ENCODE results near the gene SPAG6. TPM values are rescaled to one million over a fixed set of nuclear protein-coding genes. Genes with fewer than 3 reads are reported as not detected.

The SPAG6 gene
- total and polyA plus RNA-seq, 4 donors, result 0.23 TPM; not detected in 3

DNA sequence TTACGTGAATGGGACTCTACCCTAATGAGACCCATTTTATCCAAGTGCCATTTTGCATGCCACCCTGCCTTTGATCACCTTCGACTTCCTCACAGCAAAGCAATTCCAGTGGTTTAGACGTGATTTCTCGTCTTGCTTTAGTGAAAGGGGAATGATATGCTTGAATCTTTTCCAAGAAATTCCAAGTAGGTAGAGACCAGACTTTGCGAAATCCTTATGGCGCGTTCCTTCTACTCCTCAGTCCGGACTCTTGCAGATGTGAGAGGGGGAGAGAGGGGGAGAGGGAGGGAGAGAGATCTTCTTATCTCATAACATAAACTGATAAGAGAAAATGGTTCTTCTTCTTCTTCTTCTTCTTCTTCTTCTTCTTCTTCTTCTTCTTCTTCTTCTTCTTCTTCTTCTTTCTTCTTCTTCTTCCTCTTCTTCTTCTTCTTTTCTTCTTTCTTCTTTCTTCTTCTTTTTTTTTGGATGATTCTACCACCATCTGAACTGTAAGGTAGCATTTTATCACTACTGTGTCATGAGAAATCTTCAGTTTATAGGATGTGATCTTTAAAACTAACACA lies 883 bp downstream of the SPAG6 start:
- TF ChIP-seq ATF3 (IDR thresholded peaks at IDR 0.05) (no peak), FOXA1 (IDR thresholded peaks at IDR 0.05) (no peak), RXRA (IDR thresholded peaks at IDR 0.05) (no peak), FOXA2 (IDR thresholded peaks at IDR 0.05) (no peak), YY1 (IDR thresholded peaks at IDR 0.05) (no peak), NR2F2 (IDR thresholded peaks at IDR 0.05) (no peak), GABPA (IDR thresholded peaks at IDR 0.05 in 1 of 2, conservative IDR thresholded peaks at IDR 0.05 in 1 of 2) (no peak), TAF1 (conservative IDR thresholded peaks at IDR 0.05) (no peak), EGR1 (IDR thresholded peaks at IDR 0.05; ENCODE audit: low read depth in 2 of 2) (no peak), SP1 (IDR thresholded peaks at IDR 0.05) (no peak), HNF4A (conservative IDR thresholded peaks at IDR 0.05) (no peak), HNF4G (IDR thresholded peaks at IDR 0.05) (no peak)
- TF ChIP-seq, protein P1, sequence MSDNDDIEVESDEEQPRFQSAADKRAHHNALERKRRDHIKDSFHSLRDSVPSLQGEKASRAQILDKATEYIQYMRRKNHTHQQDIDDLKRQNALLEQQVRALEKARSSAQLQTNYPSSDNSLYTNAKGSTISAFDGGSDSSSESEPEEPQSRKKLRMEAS (IDR thresholded peaks at IDR 0.05), result no peak
- 29% methylated on average over 8 of the region's 8 CpGs for WGBS
- Histone ChIP-seq H3K36me3 (ENCODE audit: control insufficient read depth in 4 of 4, insufficient read depth in 3 of 4, low read depth in 1 of 4, low read length in 3 of 4) (no peaks in the 10 kb centered on the region), H3K27me3 (ENCODE audit: control insufficient read depth in 4 of 4, insufficient read depth in 4 of 4, low read length in 3 of 4) (peaks cover 4 to 32% (median 14%) of the 10 kb centered on the region in 4 donors), H3K4me1 (ENCODE audit: control insufficient read depth in 4 of 4, insufficient read depth in 4 of 4, low read length in 3 of 4) (peaks cover 0 to 9% (median 5%) of the 10 kb centered on the region in 4 donors), H3K27ac (ENCODE audit: low read depth in 1 of 2, low read length in 2 of 2) (no peak overlapping the region), H3K4me3 (ENCODE audit: low read depth in 1 of 3, low read length in 3 of 3) (no peak overlapping the region), H3K9ac (ENCODE audit: low read depth in 1 of 2, low read length in 2 of 2) (no peak overlapping the region), H3K9me3 (ENCODE audit: control insufficient read depth in 4 of 4, low read length in 3 of 4) (peaks cover 0 to 5% (median 3%) of the 10 kb centered on the region in 4 donors)
- no peak for DNase-seq (ENCODE audit: low spot score)

- DNase-seq (ENCODE audit: low spot score), result no peak
- H3K27me3 ChIP-seq (ENCODE audit: control insufficient read depth in 4 of 4, insufficient read depth in 4 of 4, low read length in 3 of 4), result peaks cover 4 to 12% (median 8%) of the 10 kb centered on the region in 4 donors
- H3K9me3 ChIP-seq (ENCODE audit: control insufficient read depth in 4 of 4, low read length in 3 of 4), result peaks cover 0 to 5% (median 2%) of the 10 kb centered on the region in 4 donors
Observed at GRCh38 chr10:22349755-22350154, 4.5 kb downstream of the SPAG6 start.

GRCh38 chr10:22351131-22351703 lies 5.9 kb downstream of the SPAG6 start:
- no peak for TF ChIP-seq RXRA (IDR thresholded peaks at IDR 0.05)
- no peak for TF ChIP-seq EGR1 (IDR thresholded peaks at IDR 0.05; ENCODE audit: low read depth in 2 of 2)
- no peaks in the 10 kb centered on the region for H3K9me3 ChIP-seq (ENCODE audit: control insufficient read depth in 4 of 4, low read length in 3 of 4)
- 95% methylated on average over 5 of the region's 5 CpGs for WGBS
- no peak overlapping the region for H3K4me3 ChIP-seq (ENCODE audit: low read depth in 1 of 3, low read length in 3 of 3)
- no peak overlapping the region for H3K9ac ChIP-seq (ENCODE audit: low read depth in 1 of 2, low read length in 2 of 2)
- H3K27me3 ChIP-seq (ENCODE audit: control insufficient read depth in 4 of 4, insufficient read depth in 4 of 4, low read length in 3 of 4), result peaks cover 0 to 8% (median 2%) of the 10 kb centered on the region in 4 donors
- no peaks in the 10 kb centered on the region for H3K36me3 ChIP-seq (ENCODE audit: control insufficient read depth in 4 of 4, insufficient read depth in 3 of 4, low read depth in 1 of 4, low read length in 3 of 4)
- no peak overlapping the region for H3K27ac ChIP-seq (ENCODE audit: low read depth in 1 of 2, low read length in 2 of 2)
- H3K4me1 ChIP-seq (ENCODE audit: control insufficient read depth in 4 of 4, insufficient read depth in 4 of 4, low read length in 3 of 4), result no peaks in the 10 kb centered on the region
- DNase-seq (ENCODE audit: low spot score), result no peak

More at GRCh38 chr10:22349755-22350154, 4.5 kb downstream of the SPAG6 start:
- H3K4me3 ChIP-seq (ENCODE audit: low read depth in 1 of 3, low read length in 3 of 3), result no peak overlapping the region
- H3K9ac ChIP-seq (ENCODE audit: low read depth in 1 of 2, low read length in 2 of 2), result no peak overlapping the region
- TF ChIP-seq, protein P2, sequence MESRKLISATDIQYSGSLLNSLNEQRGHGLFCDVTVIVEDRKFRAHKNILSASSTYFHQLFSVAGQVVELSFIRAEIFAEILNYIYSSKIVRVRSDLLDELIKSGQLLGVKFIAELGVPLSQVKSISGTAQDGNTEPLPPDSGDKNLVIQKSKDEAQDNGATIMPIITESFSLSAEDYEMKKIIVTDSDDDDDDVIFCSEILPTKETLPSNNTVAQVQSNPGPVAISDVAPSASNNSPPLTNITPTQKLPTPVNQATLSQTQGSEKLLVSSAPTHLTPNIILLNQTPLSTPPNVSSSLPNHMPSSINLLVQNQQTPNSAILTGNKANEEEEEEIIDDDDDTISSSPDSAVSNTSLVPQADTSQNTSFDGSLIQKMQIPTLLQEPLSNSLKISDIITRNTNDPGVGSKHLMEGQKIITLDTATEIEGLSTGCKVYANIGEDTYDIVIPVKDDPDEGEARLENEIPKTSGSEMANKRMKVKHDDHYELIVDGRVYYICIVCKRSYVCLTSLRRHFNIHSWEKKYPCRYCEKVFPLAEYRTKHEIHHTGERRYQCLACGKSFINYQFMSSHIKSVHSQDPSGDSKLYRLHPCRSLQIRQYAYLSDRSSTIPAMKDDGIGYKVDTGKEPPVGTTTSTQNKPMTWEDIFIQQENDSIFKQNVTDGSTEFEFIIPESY (IDR thresholded peaks at IDR 0.05), result no peak
- no peak for TF ChIP-seq FOXA2 (IDR thresholded peaks at IDR 0.05)
- TF ChIP-seq, protein P1 (IDR thresholded peaks at IDR 0.05), result no peak
- no peaks in the 10 kb centered on the region for H3K36me3 ChIP-seq (ENCODE audit: control insufficient read depth in 4 of 4, insufficient read depth in 3 of 4, low read depth in 1 of 4, low read length in 3 of 4)
- peaks cover 0 to 3% (median 0%) of the 10 kb centered on the region in 4 donors for H3K4me1 ChIP-seq (ENCODE audit: control insufficient read depth in 4 of 4, insufficient read depth in 4 of 4, low read length in 3 of 4)
- 99% methylated on average over 1 of the region's 1 CpG for WGBS
- no peak overlapping the region for H3K27ac ChIP-seq (ENCODE audit: low read depth in 1 of 2, low read length in 2 of 2)

All from liver (tissue), 9 donors.